Panc1 (cell line): ENCODE measurements around the gene KREMEN2. TPM values are rescaled to one million over a fixed set of nuclear protein-coding genes. Genes with fewer than 3 reads are reported as not detected.
A peak's percentile ranks its signal among the peaks of the same experiment; 100 is the strongest.

Source experiments
- ATAC-seq: fragments of 200-7000 bp; cut with Tn5 transposase; 2 replicates; pipeline ENCODE4 v1.9.1; 2020; ENCODE audit warnings: mild to moderate bottlenecking, moderate library complexity
- BruUV-seq: library from RNA; stranded (reverse); fragments of 400-500 nt; replicated peaks from 2 replicates; lab custom pipeline; 2021; lab: Mats Ljungman, UMichigan
- CTCF ChIA-PET: fragments of 300-600 bp; sonication (Branson Sonifier 250); formaldehyde crosslinking; loops from one replicate; lab custom pipeline; 2022; ENCODE audit warnings: antibody characterized with exemption; lab: Charles Lee
- POLR2A ChIA-PET: fragments of 300-600 bp; sonication (Branson Sonifier 250); formaldehyde crosslinking; loops from one replicate; lab custom pipeline; 2022; ENCODE audit warnings: antibody characterized with exemption; lab: Charles Lee
- DNase-seq: peaks from one replicate; pipeline ENCODE4 v3.0.0-alpha.2; 2010; ENCODE audit warnings: low read depth, low spot score
- H3K27ac ChIP-seq: 2 replicates; pipeline ENCODE4 v1.5.1; 2011; ENCODE audit warnings: mild to moderate bottlenecking, low read length, inconsistent platforms
- H3K27me3 ChIP-seq: fragments of 200-500 bp; sonication (Bioruptor generic); 2 replicates; pipeline ENCODE4 v1.6.0; 2014; ENCODE audit warnings: low read length, inconsistent platforms; ENCODE audit not compliant: control insufficient read depth, insufficient read depth
- H3K36me3 ChIP-seq: fragments of 200-500 bp; sonication (Bioruptor generic); 2 replicates; pipeline ENCODE4 v1.5.1; 2014; ENCODE audit warnings: inconsistent platforms, mild to moderate bottlenecking, low read length, moderate library complexity; ENCODE audit not compliant: control insufficient read depth, insufficient read depth
- H3K4me1 ChIP-seq: 2 replicates; pipeline ENCODE4 v1.5.1; 2011; ENCODE audit warnings: inconsistent platforms, mild to moderate bottlenecking, low read length, moderate library complexity; ENCODE audit not compliant: control insufficient read depth, insufficient read depth
- H3K4me3 ChIP-seq, 2 experiments: 2 replicates each; pipeline ENCODE4 v1.5.1; 2011 to 2012; ENCODE audit warnings: low read depth in 2 of 2, low read length in 2 of 2, mild to moderate bottlenecking in 2 of 2, inconsistent platforms in 1 of 2, moderate library complexity in 1 of 2
- H3K9me3 ChIP-seq: fragments of 200-500 bp; sonication (Bioruptor generic); 2 replicates; pipeline ENCODE4 v1.5.1; 2014; ENCODE audit warnings: low read depth, mild to moderate bottlenecking, inconsistent platforms, low read length, moderate library complexity; ENCODE audit not compliant: control insufficient read depth, insufficient read depth
- CTCF ChIP-seq: fragments of 450-650 bp; IDR thresholded peaks from 2 replicates; pipeline ENCODE4 v1.5.1; 2017; ENCODE audit warnings: mild to moderate bottlenecking
- POLR2AphosphoS5 ChIP-seq: IDR thresholded peaks from 2 replicates; pipeline ENCODE4 v1.6.1; 2012; ENCODE audit warnings: mild to moderate bottlenecking, low read depth, low read length, moderate library complexity
- REST ChIP-seq, 2 experiments: IDR thresholded peaks; 2 replicates each; pipeline ENCODE4 v1.6.1; 2011 to 2012; ENCODE audit warnings: low read depth in 2 of 2, control low read depth in 1 of 2, low read length in 1 of 2, mild to moderate bottlenecking in 1 of 2, moderate library complexity in 1 of 2; ENCODE audit not compliant: insufficient read depth in 1 of 2
- SIN3A ChIP-seq: IDR thresholded peaks from 2 replicates; pipeline ENCODE4 v1.6.1; 2012; ENCODE audit warnings: low read depth, mild to moderate bottlenecking, low read length, moderate library complexity, borderline replicate concordance; ENCODE audit not compliant: insufficient read depth
- TCF7L2 ChIP-seq: IDR thresholded peaks from 2 replicates; pipeline ENCODE4 v1.6.1; 2011; ENCODE audit warnings: mild to moderate bottlenecking, low read depth, low read length, inconsistent platforms
- in situ Hi-C: cut with HindIII; loops from 2 replicates; pipeline ENCODE4 v1.10.0; 2016; ENCODE audit warnings: low sequenced_read_pairs, low pct_unique_long_range_greater_than_20kb
- intact Hi-C: fragments of 100-400 bp; cut with micrococcal nuclease; formaldehyde crosslinking; loops from one replicate; pipeline ENCODE4 v1.10.0; 2022; ENCODE audit not compliant: unreplicated experiment
- total RNA-seq: library from RNA; stranded (reverse); gene quantifications from one replicate; pipeline ENCODE4 v1.2.1, GENCODE V29; 2021; ENCODE audit not compliant: unreplicated experiment

KREMEN2 gene
- total RNA-seq, 1 experiment from 2014 or later, result 10.8 TPM

GRCh38 chr16:2982402-2982801 lies 18.3 kb downstream of the KREMEN2 start:
- H3K36me3 ChIP-seq, result peaks cover 2% of the 10 kb centered on the region; the same call in 1 of the 2 replicates
- no TSS peak for BruUV-seq
- H3K27ac ChIP-seq, result peak overlapping the region; percentile 96
- DNase-seq (no peak), ATAC-seq (no peak)
- no peak overlapping the region for H3K4me3 ChIP-seq
- H3K4me1 ChIP-seq, result peaks cover 30% of the 10 kb centered on the region
- no peak for TF ChIP-seq REST (IDR thresholded peaks at IDR 0.05; ENCODE audit: insufficient read depth in 1 of 2, low read depth in 2 of 2, low read length in 1 of 2)
- no peak for TF ChIP-seq TCF7L2
- no peak for TF ChIP-seq SIN3A
- no peak for TF ChIP-seq POLR2AphosphoS5
- no peak for TF ChIP-seq CTCF
- ChIA-PET POLR2A (interaction anchor here (0.6 kb wide), 1 partner anchor 73 kb away, joined by 3 read pairs; no protein-coding TSS in a partner anchor), CTCF (no interaction called here)
- H3K27me3 ChIP-seq, result no peaks in the 10 kb centered on the region
- intact Hi-C loops, result no loop called here
- in situ Hi-C loops, result no loop called here
- H3K9me3 ChIP-seq, result no peaks in the 10 kb centered on the region

GRCh38 chr16:2983706-2984136 lies 19.6 kb downstream of the KREMEN2 start:
- BruUV-seq, result no TSS peak
- H3K9me3 ChIP-seq, result no peaks in the 10 kb centered on the region
- ChIA-PET CTCF (no interaction called here), POLR2A (no interaction called here)
- intact Hi-C loops (no loop called here), in situ Hi-C loops (no loop called here)
- no peak for TF ChIP-seq REST (IDR thresholded peaks at IDR 0.05; ENCODE audit: insufficient read depth in 1 of 2, low read depth in 2 of 2, low read length in 1 of 2)
- no peak for TF ChIP-seq TCF7L2
- no peak for TF ChIP-seq POLR2AphosphoS5
- TF ChIP-seq SIN3A, result no peak
- peak; percentile 99 for TF ChIP-seq CTCF
- ATAC-seq (peak; percentile 75), DNase-seq (no peak)
- peak overlapping the region; percentile 41 for H3K27ac ChIP-seq
- peaks cover 20% of the 10 kb centered on the region for H3K4me1 ChIP-seq
- H3K36me3 ChIP-seq, result peaks cover 2% of the 10 kb centered on the region; the same call in 1 of the 2 replicates
- H3K4me3 ChIP-seq, result peak overlapping the region; percentile 13 to 48
- H3K27me3 ChIP-seq, result no peaks in the 10 kb centered on the region
